GM18508 (cell line): ENCODE results near the gene ANTKMT.

Source experiments
- ATAC-seq: cut with Tn5 transposase; IDR thresholded peaks from one replicate; pipeline ENCODE4 v1.9.1; 2021; ENCODE audit warnings: moderate number of reproducible peaks; ENCODE audit not compliant: insufficient read depth, unreplicated experiment

The ANTKMT gene

GRCh38 chr16:695355-696089 is 25.4 kb upstream of the ANTKMT start:
- no peak for ATAC-seq

GRCh38 chr16:698911-699671 is 21.9 kb upstream of the ANTKMT start:
- no peak for ATAC-seq

- ATAC-seq: no peak
Observed at GRCh38 chr16:700684-701584, 20.0 kb upstream of the ANTKMT start.

GRCh38 chr16:702341-702740 is 18.6 kb upstream of the ANTKMT start:
- ATAC-seq: no peak

DNA sequence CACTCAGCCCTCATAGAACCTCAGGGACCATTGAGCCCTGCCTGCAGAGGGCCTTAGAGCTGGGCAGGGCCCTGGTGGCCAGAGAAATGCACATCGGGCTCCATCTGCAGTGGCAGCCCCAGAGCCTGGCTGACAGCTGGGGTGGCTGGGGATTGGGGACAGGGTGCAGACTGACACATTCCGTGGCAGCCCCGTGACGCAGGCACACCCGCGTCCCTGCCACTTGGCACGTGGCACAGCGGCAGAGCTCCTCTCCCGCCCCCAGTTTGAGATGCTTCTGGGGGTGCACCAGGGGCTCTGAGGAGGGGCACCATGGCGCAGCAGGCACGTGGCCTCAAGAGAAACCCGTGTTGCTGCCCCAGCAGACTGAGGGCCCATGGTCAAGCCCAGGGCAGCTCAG is 17.5 kb upstream of the ANTKMT start:
- no peak for ATAC-seq

DNA sequence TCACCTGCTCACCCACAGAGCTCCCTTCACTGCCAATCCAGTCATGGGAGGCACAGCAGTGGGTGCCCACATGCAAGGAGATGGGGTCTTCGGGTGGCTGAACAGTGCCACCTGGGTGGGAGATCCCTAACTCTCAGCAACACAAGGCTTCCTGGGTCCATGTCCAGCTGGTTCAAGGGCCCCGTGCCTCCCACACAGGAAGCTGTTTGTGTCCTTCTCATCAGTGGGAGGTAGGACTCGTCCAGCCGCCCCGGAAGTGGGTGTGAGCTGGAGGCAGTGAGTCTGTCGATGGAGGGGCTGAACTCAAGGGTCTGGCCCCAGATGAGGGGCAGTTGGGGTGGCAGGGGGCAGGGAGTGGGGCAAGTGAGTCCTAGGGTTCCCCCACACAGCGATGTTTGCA is 16.9 kb upstream of the ANTKMT start:
- ATAC-seq: no peak

GRCh38 chr16:704552-705380 is 16.2 kb upstream of the ANTKMT start:
- no peak for ATAC-seq

- no peak for ATAC-seq
Observed at GRCh38 chr16:705431-706188, 15.3 kb upstream of the ANTKMT start, which contains the start of gene FBXL16. TSS of gene FBXL16 (minus strand) at chr16:705801. CDS start at chr16:697405, 8,396 bp downstream.

DNA sequence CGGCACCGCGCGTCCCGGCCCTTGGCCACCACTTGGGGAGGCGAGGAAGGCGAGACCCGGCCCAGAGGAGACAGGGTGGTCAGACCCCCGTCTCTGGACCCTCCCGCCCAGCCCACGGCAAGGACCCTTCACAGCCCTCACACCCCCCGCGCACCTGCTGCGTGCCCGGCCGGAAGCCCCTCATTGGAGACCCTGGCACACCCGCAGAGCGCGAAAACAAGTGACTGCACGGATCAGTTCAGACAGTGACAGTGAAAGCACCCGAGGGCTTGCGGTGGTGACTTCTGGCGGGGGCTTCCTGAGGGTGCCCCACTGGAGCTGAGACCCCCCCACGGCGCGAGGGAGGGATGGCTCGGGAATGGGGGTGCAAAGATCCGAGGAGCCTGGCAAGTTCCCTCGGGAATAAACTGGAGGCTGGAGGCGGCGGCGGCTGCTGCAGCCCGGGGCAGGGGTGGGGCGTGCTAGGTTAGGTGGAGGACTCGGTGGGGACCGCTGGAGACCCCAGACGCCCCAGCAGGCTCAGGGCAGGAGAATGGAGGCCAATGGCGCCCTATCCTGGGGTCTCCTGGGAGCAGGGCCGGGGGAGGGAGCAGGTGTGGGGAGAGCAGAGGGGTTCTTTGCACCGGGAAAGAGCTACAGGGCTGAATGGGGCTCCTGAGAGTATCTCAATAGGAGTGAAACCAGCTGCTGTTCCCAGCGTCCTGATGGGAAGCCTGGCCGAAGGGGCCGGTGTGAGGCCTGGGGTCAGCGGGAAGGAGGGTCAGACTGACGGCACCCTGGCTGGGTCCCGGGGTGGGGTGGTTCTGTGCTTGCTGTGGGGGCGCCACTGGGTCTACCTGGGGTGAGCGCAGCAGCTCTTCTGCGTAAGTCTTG is 14.5 kb upstream of the ANTKMT start:
- ATAC-seq: no peak

DNA sequence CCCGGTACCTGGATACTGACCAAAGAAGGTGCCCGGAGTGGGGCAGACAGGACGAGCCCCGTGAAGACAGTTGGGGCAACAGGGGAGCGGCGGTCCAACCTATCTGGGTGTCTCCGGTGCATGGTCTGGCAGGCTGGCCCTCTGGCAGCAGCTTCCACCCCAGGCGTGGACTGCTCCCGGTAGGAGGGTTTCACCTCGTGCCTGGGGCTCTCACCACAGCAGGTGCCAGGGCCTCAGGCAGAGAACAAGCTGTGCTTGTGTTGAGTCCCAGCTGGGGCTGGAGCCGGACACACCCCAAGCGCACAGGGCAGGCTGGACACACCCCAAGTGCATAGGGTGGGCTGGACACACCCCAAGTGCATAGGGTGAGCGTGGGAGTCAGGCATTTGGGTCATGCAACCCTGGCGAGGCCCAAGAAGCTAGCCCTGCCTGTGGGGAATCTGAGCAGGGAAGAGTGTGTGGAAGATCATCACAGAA is 13.8 kb upstream of the ANTKMT start:
- no peak for ATAC-seq

DNA sequence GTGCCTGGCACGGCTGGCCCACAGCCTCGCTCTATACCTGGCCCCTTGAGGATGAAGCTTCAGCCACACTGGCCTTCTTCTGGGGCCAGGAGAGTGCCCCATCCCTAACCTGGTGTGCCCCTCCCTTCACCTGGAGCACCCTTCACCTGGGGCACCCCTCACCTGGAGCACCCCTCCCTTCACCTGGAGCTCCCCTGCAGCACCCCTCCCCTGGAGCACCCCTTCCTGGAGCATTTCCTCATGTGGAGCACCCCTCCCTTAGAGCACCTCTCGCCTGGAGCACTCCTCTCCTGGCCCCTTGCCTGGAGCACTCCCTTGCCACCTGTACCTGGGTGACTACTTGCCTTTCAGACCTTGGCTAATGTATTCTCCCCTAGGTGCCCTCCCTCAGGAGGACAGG is 12.9 kb upstream of the ANTKMT start:
- ATAC-seq: no peak

DNA sequence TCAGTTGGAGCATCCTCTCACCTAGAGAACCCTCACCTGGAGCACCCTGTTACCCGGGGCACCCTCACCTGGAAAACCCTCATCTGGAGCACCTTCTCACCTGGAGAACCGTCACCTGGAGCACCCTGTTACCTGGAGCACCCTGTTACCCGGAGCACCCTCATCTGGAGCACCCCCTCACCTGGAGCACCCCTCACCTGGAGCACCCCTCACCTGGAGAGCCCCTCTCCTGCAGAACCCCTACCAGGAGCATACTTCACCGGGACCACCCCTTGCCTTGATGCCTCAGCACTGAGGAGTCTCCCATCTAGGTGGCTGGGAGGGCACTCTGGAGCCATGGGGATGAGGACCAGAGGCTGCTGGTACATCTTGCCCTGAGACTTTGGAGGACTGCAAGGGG is 12.0 kb upstream of the ANTKMT start:
- no peak for ATAC-seq

DNA sequence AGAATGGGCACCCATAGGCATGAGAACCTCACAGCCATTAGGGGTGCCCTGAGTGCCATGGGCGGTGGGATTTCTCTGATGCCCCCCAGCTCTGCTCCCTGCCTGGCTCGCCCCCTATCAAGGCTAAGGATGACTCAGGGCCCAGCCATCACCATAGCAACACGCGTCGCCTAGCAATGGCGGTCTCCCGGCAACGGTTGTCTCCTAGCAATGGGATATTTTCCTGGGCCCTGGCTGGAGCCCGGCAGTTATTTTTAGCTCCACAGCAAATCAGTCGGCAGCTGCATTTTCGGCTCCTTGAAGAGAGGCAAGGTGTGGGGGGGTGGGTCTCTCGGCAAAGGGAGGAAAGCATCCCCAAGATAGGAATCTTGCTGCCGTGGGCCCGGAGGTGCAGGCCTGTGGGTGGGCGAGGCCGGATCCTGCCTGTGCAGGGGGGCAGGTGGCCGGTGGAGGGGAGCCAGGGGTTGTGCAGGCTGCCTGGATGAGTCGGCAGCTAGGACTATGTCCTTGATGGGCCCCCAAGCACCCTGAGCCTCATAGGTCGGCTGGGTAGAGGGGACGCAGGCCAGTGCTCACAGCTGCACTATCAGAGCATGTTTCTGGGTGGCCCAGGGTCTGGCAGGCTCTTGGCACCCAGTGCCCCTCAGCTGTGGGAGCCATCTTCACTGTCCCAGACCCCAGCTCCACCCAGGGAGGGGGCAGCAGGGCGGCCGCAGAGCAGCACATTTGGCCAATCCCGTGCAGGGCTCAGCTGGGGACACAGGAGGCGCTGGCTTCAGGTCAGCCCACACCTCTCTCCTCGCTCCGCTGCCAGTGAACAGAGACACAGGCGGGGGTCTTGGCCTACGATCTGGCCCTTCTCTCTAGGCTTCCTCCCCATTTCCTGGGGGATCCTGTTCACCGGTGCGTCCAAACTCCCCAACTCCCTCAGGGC is 11.1 kb upstream of the ANTKMT start:
- no peak for ATAC-seq

DNA sequence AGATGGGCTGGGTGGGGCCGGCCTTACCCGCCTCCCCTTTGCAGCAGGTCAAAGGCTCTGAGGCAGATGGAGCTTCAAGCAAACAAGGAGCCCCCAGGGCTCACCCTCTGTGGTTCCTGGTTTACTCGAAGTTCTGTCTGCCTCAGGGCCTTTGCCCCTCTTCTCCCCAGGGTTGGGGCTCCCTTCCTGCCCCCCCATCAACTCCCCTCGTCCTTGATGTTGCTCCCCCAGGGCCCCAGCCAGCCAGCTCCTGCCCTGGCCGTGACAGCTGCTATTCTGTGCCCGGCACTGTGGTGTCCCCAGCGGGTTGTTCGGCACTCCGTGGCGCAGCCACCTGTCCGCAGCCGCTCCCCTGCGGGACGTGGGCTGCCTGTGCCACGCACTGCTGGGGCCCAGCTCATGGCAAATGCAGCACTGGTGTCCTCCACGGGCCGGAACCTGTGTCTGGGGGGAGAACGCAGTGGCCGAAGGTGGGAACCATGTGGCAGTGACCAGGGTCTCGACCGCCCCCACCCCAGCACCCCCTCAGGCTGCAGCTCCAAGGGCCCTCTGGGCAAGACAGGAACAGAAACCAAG is 10.4 kb upstream of the ANTKMT start:
- no peak for ATAC-seq

DNA sequence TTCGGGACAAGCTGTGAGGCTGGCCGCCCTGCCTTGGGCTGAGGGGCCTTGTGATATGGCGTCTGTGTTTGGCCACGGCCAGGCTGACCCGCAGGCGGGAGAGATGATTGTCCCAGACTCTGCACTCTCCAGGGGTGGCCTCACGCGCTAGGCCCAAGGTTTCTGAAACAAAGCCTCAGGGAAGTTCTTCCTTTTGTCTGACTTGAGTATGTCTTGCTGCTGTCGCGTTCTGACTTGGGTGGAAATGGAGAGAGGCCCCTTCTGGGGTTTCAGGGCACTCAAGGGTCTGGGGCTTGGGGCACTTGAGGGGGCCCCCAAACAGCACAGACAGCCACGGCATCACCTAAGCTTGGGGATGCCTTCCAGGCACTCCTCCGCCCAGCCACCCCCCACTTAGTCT is 9.9 kb upstream of the ANTKMT start:
- ATAC-seq: no peak

DNA sequence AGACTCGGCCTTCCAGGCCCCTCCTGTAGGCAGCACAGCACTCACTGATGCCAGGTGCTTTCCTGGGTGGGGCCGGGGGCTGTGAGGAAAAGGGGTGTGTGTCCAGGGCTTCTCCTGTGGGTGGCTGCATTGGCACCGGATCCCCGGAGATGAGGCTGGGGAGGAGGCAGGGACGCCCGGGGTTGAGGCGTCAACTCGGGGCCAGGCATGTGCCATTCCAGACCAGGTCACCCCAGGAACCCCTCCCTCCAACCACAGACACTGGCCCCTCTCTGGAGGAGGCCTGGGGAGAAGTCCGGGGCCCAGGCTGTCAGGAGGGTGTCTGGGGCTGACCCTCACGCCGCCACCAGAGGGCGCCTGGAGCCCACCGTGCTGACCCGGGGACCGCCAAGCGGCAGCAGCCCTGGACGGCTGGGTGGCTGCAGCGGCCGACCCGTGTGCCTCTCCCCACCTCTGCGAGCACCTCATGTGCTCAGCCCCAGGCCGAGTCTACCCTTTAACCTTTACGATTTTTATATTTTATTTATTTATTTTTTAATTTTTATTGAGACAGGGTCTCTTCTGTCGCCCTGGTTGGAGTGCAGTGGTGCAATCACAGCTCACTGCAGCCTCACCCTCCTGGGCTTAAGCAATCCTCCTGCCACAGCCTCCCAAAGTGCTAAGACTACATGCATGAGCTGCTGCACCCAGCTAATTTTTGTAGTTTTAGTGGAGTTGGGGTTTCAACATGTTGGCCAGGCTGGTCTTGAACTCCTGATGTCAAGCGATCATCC is 9.2 kb upstream of the ANTKMT start:
- ATAC-seq: no peak
